Raji (cell line): Measurements from ENCODE around the gene WLS.

Experiments
- POLR2A ChIP-seq: IDR thresholded peaks from 2 replicates; pipeline ENCODE4 v1.6.1; 2011; ENCODE audit warnings: low read depth, low read length, control low read depth; ENCODE audit not compliant: insufficient read depth

The WLS gene

DNA sequence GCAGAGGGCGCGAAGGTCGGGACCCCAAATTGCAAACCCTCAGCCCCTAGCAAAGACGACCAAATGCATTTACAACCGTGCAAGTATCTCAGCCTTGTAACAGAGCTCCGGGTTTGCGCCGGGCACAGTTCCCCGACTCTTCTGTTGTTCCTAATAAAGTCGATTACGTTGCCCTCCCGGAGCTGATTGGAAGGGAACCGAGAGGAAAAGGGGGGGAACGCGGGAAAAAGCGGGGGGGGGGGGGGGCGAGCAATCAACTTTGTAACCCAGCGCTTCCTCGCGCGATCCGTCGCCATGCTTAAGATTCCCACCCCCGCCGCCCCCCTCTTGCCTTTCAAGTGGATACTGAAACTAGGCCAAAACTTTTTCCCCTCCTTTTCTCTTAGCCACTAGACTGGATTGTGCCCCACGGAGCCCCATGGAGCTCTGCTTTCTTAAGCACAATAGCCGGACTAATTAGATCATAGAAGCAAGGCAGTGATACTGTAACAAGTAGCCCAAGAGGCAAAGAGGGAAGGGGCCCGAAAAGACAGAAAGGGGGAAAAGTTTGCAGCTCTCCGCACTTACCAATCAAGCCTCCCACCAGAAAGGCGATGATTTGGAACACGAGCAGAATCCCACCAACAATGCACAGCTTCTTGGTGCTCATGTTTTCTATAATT, 565 bp downstream of the WLS start:
- TF ChIP-seq POLR2A, result no peak

DNA sequence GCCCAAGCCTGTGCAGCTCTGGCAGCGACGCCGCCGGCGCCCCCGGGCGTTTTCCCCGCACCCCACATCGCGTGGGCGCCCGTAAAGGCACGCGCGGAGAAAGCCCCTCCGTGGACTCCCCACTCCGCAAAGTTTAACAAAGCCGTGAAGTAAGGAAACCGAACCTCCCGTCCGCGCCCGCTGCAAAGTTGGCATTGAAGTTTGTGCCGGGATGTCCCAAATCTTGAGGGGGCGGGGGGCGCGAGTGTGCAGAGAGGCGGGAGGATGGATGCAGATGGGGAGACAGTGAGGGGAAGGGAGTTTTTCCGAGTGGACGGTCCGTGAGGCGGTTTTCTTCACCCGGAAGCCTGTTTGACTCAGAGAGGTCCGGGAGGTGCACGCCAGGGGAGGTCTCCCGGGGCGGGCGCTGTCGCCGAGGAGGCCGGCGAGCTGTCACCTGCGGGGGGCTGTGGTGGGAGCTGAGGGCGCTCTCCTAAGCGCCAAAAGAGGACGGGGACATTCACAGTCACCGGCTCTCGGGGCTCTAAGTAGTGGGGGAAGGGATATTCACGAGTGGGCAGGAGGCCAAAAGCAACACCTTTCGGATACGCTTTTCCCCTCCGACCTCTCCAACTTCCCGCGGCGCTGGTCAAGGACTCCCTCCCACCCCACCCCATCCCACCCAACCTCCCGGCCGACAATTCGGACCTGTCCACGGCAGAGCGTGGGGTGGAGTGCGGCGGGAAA, 1.3 kb downstream of the WLS start:
- no peak for TF ChIP-seq POLR2A

GRCh38 chr1:68230484-68230802, 1.9 kb downstream of the WLS start:
- no peak for TF ChIP-seq POLR2A

- no peak for TF ChIP-seq POLR2A
These were observed 2.5 kb downstream of the WLS start for GRCh38 chr1:68229650-68230483.

DNA sequence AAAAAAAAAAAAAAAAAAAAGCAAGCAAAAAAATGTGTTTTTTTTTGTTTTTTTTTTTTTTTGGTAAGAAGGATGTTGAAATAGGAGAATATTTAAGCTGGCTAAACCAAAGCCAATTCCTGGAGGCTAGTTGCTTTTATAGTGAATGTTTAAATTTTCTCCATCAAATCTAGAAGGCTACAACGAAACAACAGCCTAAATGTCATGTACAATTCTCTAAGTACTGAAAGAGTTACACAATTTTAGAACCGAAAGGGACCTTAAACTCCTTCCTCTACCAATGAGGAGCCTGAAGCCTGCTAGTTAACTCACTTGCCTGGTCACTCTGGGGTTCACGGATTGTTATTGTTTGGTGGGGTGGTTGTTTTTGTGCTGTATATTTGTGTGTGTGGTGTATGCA, 3.5 kb downstream of the WLS start:
- TF ChIP-seq POLR2A, result no peak

- TF ChIP-seq POLR2A, result no peak
These were observed 4.7 kb downstream of the WLS start for GRCh38 chr1:68227598-68227997.

DNA sequence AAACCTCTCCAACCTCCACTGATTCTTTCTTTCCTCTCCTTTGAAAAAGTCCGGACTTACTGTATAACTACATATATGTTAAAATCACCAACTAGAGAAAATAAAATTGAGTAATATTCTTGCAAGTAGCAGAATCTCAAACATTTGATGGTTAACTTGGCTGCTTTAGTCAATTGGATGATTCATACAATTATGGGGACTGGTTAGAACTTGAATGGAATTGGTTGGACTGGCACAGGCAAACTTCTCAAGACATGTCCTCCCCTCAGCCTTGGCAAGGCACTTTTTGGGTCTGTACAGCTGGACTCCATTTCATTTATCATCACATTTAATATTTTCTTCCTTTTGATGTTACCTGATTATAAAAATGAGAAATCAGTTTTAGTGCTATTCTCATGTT, 6.5 kb downstream of the WLS start:
- TF ChIP-seq POLR2A, result no peak

GRCh38 chr1:68223687-68224086, 8.6 kb downstream of the WLS start:
- no peak for TF ChIP-seq POLR2A

GRCh38 chr1:68221980-68222373, 10.3 kb downstream of the WLS start:
- TF ChIP-seq POLR2A, result no peak

- no peak for TF ChIP-seq POLR2A
These were observed 11.0 kb downstream of the WLS start for GRCh38 chr1:68221001-68221979.

- no peak for TF ChIP-seq POLR2A
These were observed 11.9 kb downstream of the WLS start for GRCh38 chr1:68220420-68220819.

DNA sequence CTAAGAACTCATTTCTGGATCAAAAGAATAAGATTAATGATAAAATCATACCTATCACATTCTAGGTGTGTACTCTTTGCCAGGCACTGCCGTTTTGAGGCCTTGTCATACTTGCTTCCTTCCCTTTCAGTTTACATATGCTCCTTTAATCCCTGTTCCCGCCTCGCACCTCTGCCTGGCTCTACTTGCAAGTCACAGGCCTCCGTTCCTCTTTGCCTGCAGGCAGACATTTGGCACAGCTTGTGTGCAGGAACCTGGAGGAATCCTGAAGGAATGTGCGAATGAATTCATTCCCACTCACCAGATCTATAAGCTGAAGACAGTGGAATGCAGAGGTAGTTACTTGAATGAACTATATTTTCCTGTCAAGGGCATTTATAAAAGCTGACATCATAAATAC, 13.8 kb downstream of the WLS start:
- no peak for TF ChIP-seq POLR2A

- no peak for TF ChIP-seq POLR2A
These were observed 14.7 kb downstream of the WLS start for GRCh38 chr1:68217618-68218017.

DNA sequence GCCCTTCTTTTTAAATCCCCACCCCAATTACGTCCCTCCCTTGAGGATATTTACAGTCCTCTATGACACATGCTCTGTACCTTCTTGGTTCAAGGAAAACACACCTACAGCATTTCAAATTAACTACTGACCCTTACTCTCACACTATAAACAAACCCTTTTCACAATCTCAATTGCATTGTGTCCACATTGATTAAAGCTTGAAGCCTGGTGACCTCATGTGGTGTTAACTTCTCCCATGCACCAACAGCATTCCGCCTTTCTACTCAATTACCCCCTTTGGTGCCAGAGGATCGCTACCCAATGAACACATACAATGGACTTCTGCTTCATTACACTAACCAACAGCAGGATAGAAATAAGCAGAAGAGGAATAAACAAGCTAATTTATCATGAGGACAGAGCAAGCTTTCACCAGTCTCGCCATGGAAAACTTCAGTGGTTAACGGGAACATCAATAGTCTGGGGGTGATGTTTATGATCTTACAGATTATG, 15.2 kb downstream of the WLS start:
- TF ChIP-seq POLR2A, result no peak
